ENCODE results near the gene TMEM151A.

- TF ChIP-seq EZH2 (IDR thresholded peaks at IDR 0.05; ENCODE audit: borderline replicate concordance, low read depth, low read length, poor library complexity, severe bottlenecking) (no peak), CTCF (conservative IDR thresholded peaks at IDR 0.05; ENCODE audit: low read depth, low read length) (no peak)
Observed at GRCh38 chr11:66322732-66323427, 31.2 kb downstream of the TMEM151A start.

Data from A673 (cell line).